ENCODE results near the gene ALAS1.

ALAS1 gene

DNA sequence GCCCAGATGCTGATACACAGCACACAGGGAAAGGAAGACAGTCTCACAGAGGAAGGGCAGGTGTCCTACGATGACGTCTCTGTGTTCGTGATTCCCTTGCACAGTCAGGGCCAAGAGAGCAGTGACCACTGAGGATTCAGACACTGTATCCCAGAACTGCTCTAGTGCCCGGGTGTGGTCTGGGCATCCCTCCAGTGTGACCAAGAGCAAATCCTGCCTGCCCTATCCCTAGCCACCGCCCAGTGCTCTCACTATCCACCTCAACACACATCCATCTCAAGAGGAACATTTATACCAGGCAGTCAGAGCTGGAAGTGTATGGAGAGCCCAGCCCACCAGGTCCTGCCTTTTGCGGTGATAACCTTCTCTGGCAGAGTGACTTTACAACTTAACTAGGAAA, 51.7 kb downstream of the ALAS1 start:
- TF ChIP-seq, protein P1, sequence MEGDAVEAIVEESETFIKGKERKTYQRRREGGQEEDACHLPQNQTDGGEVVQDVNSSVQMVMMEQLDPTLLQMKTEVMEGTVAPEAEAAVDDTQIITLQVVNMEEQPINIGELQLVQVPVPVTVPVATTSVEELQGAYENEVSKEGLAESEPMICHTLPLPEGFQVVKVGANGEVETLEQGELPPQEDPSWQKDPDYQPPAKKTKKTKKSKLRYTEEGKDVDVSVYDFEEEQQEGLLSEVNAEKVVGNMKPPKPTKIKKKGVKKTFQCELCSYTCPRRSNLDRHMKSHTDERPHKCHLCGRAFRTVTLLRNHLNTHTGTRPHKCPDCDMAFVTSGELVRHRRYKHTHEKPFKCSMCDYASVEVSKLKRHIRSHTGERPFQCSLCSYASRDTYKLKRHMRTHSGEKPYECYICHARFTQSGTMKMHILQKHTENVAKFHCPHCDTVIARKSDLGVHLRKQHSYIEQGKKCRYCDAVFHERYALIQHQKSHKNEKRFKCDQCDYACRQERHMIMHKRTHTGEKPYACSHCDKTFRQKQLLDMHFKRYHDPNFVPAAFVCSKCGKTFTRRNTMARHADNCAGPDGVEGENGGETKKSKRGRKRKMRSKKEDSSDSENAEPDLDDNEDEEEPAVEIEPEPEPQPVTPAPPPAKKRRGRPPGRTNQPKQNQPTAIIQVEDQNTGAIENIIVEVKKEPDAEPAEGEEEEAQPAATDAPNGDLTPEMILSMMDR (IDR thresholded peaks at IDR 0.05; ENCODE audit: low read depth, low read length, missing control alignments), result no peak
- Histone ChIP-seq H3K4me3 (ENCODE audit: low read depth, low read length) (no peak overlapping the region), H3K27ac (no peak overlapping the region), H3K27me3 (replicated peaks) (no peaks in the 10 kb centered on the region), H3K36me3 (replicated peaks) (peaks cover 42% of the 10 kb centered on the region)
- DNase-seq, result no peak
- in situ Hi-C loops (cut with HindIII; ENCODE audit: low pct_ligation_motif_present, low sequenced_read_pairs), result no loop called here

DNA sequence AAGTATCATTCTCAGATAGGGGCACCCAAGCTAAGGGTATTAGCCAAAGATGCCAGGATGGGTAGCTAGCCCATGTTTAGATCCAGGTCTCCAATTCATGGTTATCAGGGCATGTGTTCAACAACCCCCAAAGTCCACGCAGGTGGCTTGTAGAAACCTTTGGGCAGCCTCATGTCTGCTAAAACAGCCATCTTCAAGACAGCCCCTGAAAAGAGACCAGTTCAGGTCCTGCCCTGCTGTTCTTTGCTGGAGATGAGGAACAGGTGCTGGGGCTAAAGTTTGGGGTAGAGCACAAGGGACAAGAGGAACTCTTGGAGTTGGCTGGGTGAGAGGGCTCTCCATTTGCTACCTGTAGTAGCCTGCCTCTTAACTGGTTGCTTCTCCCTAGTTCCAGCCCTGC, 52.2 kb downstream of the ALAS1 start:
- DNase-seq, result no peak
- Histone ChIP-seq H3K36me3 (replicated peaks) (peaks cover 47% of the 10 kb centered on the region), H3K27ac (no peak overlapping the region), H3K4me3 (ENCODE audit: low read depth, low read length) (no peak overlapping the region), H3K27me3 (replicated peaks) (no peaks in the 10 kb centered on the region)
- in situ Hi-C loops (cut with HindIII; ENCODE audit: low pct_ligation_motif_present, low sequenced_read_pairs), result no loop called here
- TF ChIP-seq, protein P1 (IDR thresholded peaks at IDR 0.05; ENCODE audit: low read depth, low read length, missing control alignments), result no peak

DNA sequence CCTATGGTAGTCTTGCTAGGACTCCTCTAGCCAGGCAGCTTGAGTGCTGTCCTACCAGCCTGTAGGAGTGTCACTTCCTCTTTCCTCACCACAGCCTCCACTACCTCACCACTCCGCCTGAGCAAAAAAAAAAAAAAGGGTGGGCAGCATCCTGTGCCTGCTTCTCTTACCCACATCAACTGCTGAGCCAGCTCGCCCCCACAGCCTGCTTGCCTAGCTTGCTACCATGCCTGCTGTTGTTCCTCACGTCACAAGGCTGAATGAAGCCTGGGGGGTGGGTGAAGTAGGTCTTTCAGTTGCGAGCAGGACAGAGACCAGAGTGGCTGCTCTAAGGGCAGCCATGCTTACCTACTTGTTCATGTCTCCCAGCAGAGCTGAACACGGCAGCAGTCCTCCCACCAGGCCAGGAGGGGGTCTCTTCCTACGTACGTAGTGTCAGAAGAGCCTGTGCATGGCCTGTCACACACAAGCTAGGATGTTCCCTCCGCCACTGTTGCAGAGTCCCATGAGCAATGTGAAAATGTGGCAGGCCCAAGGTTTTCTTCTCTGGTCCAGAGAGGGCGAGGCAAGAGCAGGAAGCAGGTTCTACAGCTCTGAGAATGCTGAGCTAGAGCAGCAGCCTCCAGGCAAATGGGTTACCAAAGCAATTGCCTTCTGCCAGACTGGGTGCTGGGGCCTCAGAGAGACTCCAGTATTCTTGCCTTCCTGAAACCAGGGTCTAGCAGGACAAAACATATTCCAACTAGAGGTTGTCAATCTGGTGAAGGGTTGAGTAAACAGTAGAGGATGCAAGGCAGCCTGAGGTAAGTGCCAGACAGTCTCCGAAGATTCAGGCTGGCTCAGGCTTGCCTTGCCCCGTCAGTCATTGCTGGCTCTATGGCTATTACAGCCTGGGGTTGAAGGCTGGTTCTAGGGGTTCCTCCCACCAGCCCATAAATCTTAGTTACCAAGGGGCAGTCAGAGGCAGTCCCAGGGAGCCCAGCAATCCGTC, 55.6 kb downstream of the ALAS1 start:
- Histone ChIP-seq H3K36me3 (replicated peaks) (peaks cover 80% of the 10 kb centered on the region), H3K27ac (no peak overlapping the region), H3K27me3 (replicated peaks) (no peaks in the 10 kb centered on the region), H3K4me3 (ENCODE audit: low read depth, low read length) (no peak overlapping the region)
- TF ChIP-seq, protein P1 (IDR thresholded peaks at IDR 0.05; ENCODE audit: low read depth, low read length, missing control alignments), result no peak
- in situ Hi-C loops (cut with HindIII; ENCODE audit: low pct_ligation_motif_present, low sequenced_read_pairs), result no loop called here
- DNase-seq, result no peak

DNA sequence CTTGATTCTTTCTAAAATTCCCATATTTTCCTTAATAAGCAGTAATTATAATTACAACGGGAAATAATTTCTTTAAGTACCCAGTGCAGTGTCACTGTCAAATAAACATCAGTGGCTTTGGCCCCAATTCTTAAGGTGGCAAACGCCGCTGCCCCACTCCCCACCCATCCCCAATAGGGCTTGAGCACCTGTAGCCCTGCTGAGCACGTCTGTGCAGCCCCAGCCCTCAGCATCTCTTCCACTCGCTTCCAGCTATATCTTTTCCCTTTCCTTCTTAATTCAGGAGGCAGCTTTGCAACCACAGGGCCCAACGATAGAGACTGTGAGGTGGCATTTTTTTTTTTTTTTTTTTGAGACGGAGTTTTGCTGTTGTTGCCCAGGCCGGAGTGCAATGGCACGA, 56.6 kb downstream of the ALAS1 start:
- DNase-seq, result no peak
- in situ Hi-C loops (cut with HindIII; ENCODE audit: low pct_ligation_motif_present, low sequenced_read_pairs), result no loop called here
- TF ChIP-seq, protein P1 (IDR thresholded peaks at IDR 0.05; ENCODE audit: low read depth, low read length, missing control alignments), result no peak
- no peaks in the 10 kb centered on the region for H3K27me3 ChIP-seq (replicated peaks)
- H3K4me3 ChIP-seq (ENCODE audit: low read depth, low read length), result no peak overlapping the region
- no peak overlapping the region for H3K27ac ChIP-seq
- peaks cover 80% of the 10 kb centered on the region for H3K36me3 ChIP-seq (replicated peaks)

- Histone ChIP-seq H3K4me3 (ENCODE audit: low read depth, low read length) (no peak overlapping the region), H3K27ac (no peak overlapping the region), H3K27me3 (replicated peaks) (no peaks in the 10 kb centered on the region), H3K36me3 (replicated peaks) (peaks cover 87% of the 10 kb centered on the region)
- DNase-seq, result no peak
- TF ChIP-seq, protein P1 (IDR thresholded peaks at IDR 0.05; ENCODE audit: low read depth, low read length, missing control alignments), result no peak
- in situ Hi-C loops (cut with HindIII; ENCODE audit: low pct_ligation_motif_present, low sequenced_read_pairs), result no loop called here
Observed at GRCh38 chr3:52256159-52256558, 58.2 kb downstream of the ALAS1 start.

Measured in brain microvascular endothelial cell (primary cell).